Anterior cingulate cortex (tissue), 58 donors: ENCODE results near the gene TMTC2.
"Not testable (repeated sequence)": the region's sequence is repeated elsewhere in the genome, so short reads cannot be mapped to it uniquely, and the experiment has no call there.

ENCODE experiments used
- DNase-seq, 58 donors: peaks; one replicate each; lab custom pipeline; 2025; lab: John Stamatoyannopoulos, UW

Gene TMTC2

GRCh38 chr12:82833481-82833880 is 146.8 kb downstream of the TMTC2 start:
- no peak for DNase-seq

DNA sequence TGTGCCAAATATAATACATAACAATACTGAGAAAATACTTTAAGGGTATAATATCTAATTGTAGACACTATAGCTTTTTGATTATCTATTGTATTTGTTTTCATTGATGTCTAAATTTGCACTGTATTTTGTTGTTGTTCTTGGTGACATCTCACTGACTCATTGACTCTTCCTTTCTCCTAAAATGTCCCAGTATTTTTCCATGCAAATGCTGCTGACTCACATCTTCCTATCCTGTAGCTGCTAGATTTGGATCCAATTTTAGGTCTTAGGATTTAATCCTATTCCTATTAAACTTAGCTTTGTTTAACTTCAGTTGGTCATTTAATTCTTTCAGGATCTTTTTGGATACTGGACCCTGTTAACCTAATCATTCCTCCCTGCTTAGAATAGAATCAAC is 148.5 kb downstream of the TMTC2 start:
- DNase-seq: no peak

- peak in 24 of 58 donors; percentile 7 to 82 (median 30) for DNase-seq
Observed at GRCh38 chr12:82838131-82838551, 151.4 kb downstream of the TMTC2 start.

GRCh38 chr12:82838827-82839226 is 152.1 kb downstream of the TMTC2 start:
- DNase-seq: no peak

GRCh38 chr12:82839796-82840195 is 153.1 kb downstream of the TMTC2 start:
- no peak for DNase-seq

- no peak for DNase-seq
Observed at GRCh38 chr12:82841487-82841904, 154.8 kb downstream of the TMTC2 start.

- no peak for DNase-seq
Observed at GRCh38 chr12:82842480-82842879, 155.8 kb downstream of the TMTC2 start.

DNA sequence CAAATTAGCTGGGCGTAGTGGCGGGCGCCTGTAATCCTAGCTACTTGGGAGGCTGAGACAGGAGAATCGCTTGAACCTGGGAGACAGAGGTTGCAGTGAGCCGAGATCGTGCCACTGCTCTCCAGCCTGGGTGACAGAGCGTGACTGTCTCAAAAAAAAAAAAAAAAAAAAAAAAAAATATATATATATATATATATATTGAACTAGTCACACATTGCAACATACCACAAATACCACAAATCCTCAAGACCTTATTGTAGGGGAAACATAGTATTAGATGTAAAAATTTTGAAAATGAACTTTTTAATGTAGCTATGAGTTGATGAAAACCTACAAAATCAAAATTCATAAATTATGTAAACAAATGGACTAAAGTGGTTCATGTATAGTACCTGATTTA is 158.4 kb downstream of the TMTC2 start:
- DNase-seq: not testable (repeated sequence)

- no peak for DNase-seq
Observed at GRCh38 chr12:82848845-82849244, 162.1 kb downstream of the TMTC2 start.

DNA sequence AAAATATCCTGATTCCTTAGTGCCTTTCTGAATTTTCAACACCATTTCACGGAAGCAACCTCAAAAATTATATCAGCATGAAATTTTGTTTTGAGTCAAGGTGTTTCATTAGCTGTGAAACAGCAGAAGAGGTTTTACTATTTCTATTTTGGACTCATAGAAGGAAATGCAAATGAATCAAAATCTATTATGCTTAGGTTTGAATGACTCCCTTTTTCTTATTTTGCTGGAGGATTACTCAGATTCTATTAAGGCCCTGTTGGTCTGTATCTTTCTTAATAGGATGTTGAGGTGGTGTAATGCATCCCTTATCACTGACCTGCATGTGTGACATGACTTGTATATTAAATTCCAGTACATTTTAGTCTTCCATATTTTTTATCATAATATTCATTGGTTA is 165.8 kb downstream of the TMTC2 start:
- DNase-seq: no peak

DNA sequence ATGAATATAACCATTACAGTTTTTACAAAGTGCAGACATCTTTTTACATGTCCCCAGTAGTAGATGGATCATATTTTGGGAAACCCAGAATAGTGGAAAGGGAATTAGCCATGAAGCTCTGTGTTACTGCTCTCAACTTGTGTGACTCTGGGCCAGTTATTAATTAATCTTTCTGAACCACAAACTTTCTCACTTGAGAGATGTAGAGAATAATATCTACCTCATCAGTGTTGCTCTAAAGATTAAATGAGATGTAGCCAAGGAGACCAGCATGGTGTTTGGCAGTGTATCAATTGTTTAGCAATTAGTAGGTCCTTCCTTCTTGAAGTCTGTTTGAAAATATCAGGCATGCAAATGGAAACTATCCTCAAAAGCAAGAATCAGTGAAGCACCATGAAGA is 169.2 kb downstream of the TMTC2 start:
- no peak for DNase-seq

DNA sequence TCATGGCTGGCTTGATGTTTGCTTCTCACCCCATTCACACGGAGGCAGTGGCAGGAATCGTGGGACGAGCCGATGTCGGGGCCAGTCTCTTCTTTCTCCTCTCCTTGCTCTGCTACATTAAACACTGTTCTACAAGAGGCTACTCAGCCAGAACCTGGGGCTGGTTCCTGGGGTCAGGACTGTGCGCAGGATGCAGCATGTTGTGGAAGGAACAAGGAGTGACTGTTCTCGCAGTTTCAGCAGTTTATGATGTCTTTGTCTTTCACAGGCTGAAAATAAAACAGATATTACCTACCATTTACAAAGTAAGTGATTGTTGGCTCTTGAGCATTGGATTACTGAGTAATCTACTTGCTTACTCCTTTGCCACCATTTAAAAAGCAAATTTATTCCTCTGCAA is 170.6 kb downstream of the TMTC2 start:
- no peak for DNase-seq

DNA sequence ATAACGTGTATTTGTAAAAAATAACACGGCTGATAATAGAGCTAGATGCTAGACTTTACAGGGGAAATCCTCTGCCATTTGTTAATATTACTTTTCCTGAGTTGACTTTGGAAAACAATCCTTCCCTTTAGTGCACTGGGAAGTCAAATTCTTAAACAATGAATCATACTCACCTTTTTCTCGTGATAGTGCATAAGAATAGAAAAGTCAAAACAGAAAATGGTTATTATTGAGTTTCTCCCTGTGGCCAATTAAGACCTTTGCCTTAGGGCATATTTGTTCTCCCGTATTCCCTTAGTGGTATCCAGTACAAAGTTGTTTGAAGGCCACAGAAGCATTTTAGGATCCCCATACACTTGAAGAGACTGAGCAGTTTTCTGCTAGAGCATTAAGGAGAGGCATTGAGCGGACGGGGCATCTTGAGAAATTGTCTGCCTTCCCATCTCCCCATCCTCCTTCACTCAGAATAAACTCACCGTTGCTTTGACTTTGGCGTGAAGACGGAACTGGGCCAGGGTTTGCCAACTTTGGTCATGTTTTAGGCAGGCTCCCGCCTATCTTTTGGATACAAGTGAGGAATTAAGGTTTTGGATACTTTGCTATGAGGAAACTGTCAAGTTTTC is 171.3 kb downstream of the TMTC2 start:
- no peak for DNase-seq

GRCh38 chr12:82858534-82858917 is 171.8 kb downstream of the TMTC2 start:
- no peak for DNase-seq

DNA sequence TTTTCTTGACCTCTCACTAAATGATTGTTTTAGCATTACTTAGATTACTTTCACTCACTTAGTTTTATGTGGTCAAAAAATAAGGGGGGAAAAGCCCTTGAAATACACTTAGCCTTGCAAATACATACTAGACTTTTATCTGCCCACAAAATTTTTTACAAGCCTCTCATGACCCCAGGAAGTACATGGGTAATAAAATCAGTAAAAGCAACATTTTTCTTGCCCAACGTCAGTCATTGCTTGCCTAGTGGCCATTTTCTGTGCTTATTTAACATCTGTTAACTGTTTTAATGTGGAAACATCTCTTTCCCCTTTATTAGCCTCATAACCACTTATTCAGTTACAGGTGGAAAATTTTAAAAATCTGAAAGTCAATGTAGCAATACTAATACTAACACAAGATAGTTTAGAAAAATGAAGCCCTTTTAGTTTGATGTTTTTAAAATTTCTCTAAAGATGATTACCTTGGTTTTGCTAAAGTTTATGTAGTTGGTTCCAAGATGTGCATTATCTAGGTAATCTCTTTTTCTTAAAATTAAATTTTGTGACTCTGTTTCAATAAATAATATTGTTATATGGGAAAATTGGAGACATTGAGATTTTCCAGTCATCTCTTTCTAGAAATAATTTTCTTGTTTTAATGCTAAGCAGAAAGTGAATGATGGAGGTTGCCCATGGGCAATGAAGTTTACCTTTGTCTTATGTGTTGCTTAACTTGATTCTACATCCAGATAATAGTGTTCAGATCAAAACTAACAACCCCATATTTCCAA is 175.5 kb downstream of the TMTC2 start:
- no peak for DNase-seq

DNA sequence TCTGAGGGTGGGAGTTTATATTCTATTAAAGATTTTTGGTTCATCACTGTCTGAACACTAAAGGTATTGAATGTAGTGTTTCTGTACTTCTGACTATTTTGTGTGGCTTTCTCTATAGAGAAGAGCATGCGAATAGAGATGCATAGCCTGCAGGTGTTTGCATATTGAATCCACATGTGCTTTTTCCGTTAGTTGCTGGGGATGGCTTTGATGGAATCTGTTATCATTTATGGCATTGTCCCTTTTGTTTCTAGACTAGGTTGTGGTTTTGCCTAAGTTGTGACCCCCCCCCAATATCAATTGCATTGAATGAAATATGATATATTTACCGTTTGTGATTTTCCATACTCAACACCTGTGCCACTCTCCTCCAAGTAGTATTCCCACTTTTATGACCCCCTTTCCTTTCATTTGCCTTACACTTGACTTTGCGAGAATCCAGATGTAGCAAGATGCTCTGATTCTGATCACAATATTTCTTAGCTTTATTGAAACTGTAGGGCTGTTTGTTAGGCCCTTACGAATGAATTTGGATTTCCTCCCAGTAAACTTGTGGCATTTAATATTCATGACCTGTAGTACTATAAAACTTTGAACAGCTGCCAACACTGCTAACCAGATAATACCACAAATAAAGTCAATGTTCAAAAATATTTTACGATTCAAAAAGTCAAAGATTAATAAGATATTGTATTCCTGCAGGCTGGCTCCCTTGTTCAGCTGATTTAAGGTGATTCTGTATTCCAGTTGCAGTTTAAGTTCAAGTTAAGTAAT is 176.4 kb downstream of the TMTC2 start:
- no peak for DNase-seq

- DNase-seq: no peak
Observed at GRCh38 chr12:82866227-82866775, 179.6 kb downstream of the TMTC2 start.

GRCh38 chr12:82866946-82867345 is 180.2 kb downstream of the TMTC2 start:
- DNase-seq: no peak

DNA sequence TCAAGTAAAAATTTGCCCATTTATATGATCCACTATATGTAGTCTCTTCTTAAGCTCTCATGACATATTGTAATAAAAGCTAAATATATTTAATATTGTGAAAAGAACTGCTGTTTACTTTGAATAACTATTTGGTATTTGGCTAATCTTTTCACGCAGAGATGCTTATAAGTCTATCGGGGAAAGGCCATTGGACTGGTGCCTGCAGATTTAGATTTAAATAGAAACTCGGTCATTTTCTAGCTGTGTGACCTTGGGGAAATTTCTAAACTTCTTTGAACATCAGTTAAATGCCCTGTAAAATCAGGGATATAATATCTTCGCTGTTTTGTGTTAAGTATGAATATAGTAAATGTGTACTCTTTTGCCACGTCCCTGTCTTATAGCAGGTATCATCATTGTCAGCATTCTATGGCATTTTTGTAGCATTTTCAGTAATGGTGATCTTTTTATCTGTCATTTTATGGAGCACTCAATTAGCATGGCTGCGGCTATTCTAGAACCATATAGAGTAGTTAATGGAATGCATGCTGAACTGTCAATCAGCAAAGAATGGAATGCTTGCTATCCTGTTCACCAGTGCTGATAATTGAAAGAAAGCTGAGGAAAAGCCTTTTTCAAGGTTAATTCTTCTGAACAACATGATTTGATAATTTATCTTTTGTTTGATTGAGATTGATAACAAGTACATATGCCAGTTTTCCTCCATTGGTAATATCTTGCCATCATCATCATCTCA is 181.2 kb downstream of the TMTC2 start:
- no peak for DNase-seq

DNA sequence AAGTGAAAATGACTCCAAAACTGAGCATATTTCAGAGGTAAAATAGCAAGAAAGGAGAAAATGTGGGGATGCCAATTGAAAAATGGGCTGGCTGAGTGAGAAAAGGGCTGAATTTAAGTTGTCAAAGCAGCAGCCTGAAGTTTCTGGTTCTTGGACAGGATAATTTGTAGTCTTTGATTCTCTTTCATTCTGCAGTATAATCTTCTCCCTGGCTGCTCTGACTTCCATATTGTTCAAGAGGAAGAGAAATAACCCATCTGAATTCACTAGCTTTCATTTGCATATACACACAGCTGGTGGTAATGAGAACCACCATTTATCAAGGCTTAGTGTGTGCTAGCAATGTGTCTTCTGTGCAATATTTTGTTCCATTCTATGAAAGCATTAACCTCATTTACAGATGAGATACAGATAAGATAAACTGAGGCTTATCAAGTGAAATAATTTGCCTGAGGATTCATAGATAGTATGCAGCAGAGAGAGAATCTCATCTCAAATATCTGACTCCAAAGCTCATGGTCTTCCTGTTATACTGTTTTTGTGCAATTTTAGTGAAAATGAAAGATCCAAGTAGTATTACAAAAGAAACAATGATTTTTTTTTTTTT is 184.2 kb downstream of the TMTC2 start:
- no peak for DNase-seq
